HG03064 (cell line): ENCODE data around the gene MGAT5B.

Source experiments
- ATAC-seq: cut with Tn5 transposase; IDR thresholded peaks from one replicate; pipeline ENCODE4 v1.9.1; 2021; ENCODE audit warnings: low read depth; ENCODE audit not compliant: unreplicated experiment

Gene MGAT5B

DNA sequence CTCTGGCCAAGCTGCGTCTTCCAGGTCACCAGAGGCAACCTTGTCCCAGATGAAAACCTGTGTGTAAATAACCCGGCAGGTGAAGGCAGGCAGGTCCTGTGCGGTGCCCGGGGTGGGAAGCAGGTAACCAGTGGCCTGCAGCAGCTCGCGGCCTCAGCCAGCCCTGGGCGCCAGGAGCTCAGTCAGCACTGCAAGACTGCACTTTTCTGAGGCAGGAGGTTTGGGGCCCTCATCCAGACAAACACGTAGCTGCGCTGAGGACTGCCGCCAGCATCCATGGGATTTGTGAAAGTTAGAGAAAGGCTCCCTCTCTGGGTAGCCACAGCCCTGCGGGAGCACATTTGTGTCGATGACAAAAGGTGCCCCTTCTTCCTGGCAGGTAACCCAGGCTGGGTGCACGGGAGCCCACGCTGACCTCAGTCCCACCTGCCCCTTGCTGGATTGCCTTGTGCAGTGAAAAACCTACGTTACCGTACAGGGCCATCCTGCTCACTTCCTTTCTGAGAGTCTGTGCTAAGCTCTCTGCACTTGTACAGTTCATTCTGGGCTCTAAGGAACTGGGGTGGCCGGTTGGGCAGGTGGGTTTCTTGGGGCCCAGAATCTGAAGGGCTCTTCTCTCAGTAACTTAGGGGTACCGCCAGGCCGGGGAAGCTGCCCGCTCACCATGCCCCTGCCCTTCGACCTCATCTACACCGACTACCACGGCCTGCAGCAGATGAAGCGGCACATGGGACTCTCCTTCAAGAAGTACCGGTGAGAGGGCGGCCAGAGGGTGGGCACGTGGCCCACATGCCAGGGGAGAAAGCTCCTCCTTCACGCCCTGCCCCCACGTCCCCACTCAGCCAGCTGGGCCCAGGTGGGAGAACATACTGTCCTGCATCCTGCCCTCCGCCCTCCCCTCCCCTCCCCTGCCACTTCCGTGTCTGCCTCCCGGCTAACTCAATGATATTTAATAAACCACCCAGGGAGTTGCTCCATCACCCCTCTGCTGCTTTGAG lies 56.4 kb downstream of the MGAT5B start:
- ATAC-seq, result no peak

DNA sequence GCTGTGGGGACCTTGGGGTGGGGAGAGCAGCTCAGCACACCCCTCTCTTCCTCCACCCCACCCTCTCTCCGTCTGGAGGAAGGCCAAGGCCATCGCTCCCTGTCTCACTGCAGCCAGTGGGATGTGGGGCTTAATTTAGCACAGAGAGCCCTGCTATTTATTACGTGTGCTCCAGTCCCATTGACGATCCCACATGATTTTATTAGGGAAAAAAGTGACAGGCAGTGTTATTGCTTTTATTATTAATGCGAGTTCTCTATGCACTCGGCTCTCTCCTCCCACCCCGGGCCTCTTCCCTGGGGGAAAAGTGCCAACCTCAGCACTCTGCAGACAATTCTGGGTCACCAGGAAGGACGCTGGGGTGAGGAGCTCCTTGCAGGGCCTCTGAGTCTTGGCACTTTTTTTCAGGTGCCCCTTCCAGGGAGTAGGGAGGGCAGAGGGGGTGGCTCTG lies 57.3 kb downstream of the MGAT5B start:
- ATAC-seq, result no peak

DNA sequence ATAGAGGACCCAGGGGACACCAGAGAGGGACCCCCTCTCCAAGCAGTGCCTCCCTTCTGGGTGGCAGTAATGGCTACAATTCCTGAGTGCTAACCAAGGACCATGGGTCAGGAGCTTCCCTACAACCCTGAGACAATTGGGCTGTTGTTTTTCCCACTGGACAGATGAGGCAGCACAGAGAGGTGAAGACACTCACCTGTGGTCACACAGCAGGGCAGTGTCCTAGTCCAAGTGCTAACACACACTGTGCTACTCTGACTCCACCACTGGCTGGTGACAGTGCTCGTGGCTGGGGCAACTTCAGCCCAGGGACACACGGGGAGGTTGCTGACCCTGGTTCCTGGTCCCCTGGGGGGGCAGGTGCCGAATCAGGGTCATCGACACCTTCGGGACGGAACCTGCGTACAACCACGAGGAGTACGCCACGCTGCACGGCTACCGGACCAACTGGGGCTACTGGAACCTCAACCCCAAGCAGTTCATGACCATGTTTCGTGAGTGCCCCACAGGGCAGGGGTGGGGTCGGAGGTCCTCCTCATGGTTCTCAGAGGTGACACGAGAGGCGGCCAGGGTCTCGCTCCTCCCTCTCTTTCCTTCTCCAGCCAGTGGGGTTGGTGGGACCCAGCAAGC lies 58.1 kb downstream of the MGAT5B start:
- no peak for ATAC-seq

DNA sequence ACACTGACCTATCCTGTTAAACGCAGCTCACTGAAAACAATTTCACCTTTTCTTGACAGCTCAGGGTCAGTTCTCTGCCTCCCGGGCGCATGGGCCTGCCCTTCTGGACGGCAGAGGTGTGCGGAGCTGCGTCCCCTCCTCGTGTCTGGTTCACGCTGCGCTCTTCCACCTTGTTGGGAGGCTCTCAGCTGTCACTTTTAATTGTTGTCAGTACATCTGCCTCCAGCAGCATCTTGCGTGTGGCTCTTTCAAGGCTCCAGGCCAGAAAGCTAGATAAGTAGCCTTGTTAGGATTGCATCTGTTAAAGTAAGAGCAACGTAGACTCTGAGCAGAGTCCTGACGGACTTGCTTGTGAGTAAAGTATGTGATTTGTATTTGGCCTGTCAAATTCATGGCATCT lies 59.4 kb downstream of the MGAT5B start:
- ATAC-seq, result no peak

DNA sequence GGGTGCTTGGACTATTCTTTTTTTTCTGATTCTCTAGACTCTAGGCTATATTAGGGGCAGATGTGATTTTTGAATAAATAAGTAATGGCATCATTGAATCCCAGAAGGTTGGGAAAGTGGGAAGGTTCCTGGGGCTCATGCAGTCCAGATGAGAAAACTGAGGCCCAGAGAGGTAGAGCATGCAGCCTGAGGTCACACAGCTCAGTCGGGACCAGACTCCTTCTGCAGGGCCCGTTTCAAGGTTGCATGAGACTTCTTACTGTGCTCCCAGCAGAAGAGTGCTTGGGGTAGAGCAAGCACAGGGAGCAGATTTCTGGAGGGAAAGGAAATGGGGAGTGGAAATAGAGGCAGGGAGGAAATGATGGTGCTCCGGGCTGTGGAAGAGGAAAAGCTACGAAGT lies 59.8 kb downstream of the MGAT5B start:
- no peak for ATAC-seq

DNA sequence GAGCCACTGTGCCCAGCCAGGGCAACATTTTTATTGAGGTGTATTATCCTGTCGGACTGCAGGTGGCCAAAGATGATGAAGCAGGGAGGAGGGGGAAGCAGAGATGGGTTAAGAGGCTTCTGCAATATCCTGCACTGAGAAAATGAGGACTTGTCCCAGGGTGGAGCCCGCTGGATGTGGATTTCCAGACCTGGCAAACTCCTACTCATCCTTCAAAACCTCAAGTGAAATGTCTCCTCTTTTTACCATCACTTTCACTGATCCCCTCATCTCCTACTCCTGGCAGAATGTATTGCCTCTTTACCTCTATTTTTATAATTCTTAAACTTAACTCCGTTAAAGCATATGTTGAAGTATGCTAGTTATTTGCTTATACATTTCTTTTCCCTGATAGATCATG lies 60.9 kb downstream of the MGAT5B start:
- ATAC-seq, result no peak

GRCh38 chr17:76929601-76930000 lies 61.4 kb downstream of the MGAT5B start:
- ATAC-seq, result no peak

- ATAC-seq, result no peak
These were observed 61.9 kb downstream of the MGAT5B start for GRCh38 chr17:76930107-76930506.

GRCh38 chr17:76932402-76933333 lies 64.5 kb downstream of the MGAT5B start:
- ATAC-seq, result no peak

DNA sequence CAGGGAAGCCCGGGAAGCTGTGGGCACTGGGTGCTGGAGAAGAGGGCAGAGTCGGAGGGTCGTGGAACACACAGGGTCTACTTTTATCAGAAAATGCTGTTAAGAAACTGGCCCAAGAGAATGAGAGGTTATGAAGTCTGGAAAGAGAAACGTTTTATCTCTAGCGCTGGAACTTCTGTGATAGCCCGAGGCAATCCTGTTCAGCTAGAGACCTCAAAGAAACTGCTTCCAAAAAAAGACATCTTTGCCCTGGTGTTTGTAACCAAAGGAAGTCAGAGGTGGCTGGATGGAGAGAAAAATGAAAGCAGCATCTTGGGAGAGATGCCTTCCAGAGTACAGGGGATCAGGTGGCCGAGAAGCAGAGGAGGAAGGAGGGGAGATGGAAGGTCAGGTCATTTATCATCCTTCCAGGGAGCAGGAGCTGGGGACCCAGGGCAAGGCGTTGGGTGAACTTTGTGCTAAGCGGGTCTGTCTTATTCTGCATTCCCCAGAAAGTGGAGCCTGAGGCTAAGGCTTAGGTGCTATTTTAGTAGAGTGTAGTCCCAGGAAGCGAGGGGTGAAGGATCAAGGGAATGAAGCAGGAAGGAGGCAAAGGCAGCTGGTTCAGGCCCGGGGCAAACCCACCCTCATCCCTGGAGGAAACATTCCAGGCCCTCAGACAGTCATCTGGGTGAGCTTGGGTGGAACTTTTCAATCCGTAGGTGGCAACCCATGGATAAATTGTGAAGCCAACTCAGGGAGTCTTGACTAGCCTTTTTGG lies 66.5 kb downstream of the MGAT5B start:
- no peak for ATAC-seq

GRCh38 chr17:76935331-76935730 lies 67.1 kb downstream of the MGAT5B start:
- no peak for ATAC-seq

GRCh38 chr17:76937238-76937637 lies 69.0 kb downstream of the MGAT5B start:
- ATAC-seq, result no peak

GRCh38 chr17:76938009-76938408 lies 69.8 kb downstream of the MGAT5B start:
- ATAC-seq, result no peak

GRCh38 chr17:76940295-76940694 lies 72.1 kb downstream of the MGAT5B start:
- ATAC-seq, result no peak

DNA sequence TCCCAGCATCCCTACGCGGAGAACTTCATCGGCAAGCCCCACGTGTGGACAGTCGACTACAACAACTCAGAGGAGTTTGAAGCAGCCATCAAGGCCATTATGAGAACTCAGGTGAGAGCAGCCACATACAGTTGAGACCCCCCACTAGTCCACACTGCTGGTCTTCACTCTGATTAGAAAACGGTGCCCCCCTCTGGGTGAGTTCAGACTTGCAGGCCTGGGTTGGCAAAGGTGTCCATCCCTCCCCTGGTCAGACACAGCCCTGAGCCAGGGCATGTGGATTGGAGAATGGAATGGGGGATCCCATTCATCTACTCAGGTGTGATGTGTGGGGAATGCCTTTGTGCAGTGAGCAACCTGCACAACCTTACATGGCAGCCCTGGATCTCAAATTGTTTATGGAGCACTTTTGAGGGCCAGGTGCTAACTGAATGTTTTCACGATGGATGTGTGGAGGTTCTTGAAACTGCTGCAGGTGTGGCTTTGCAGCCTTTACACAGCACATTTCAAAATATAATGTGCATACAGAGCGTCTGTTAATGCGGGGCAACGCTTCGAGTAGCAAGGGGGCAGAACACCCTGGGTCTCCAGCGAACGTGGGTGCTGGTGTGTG lies 72.6 kb downstream of the MGAT5B start:
- ATAC-seq, result no peak

- no peak for ATAC-seq
These were observed 75.0 kb downstream of the MGAT5B start for GRCh38 chr17:76943202-76943601.

- ATAC-seq, result no peak
These were observed 75.6 kb downstream of the MGAT5B start for GRCh38 chr17:76943781-76944213.

DNA sequence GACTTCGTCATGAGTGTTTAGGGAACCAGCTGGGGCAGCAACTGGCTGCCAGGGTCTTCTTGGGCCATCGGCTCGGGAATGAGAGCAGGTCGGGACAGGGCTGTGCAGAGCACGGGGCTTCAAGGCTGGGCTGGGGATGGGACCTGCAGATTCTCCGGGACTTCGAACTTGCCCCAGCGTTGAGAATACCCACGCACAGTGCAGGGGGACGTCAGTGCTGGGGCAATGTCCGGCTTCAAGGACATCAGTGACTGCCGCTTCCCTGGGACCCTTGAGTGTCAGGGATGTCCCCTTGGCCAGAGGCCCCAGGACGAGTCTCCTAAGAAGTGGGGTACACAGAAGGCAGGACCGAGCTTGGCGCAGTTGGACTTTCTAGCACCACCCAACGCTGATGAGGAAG lies 76.3 kb downstream of the MGAT5B start:
- no peak for ATAC-seq

DNA sequence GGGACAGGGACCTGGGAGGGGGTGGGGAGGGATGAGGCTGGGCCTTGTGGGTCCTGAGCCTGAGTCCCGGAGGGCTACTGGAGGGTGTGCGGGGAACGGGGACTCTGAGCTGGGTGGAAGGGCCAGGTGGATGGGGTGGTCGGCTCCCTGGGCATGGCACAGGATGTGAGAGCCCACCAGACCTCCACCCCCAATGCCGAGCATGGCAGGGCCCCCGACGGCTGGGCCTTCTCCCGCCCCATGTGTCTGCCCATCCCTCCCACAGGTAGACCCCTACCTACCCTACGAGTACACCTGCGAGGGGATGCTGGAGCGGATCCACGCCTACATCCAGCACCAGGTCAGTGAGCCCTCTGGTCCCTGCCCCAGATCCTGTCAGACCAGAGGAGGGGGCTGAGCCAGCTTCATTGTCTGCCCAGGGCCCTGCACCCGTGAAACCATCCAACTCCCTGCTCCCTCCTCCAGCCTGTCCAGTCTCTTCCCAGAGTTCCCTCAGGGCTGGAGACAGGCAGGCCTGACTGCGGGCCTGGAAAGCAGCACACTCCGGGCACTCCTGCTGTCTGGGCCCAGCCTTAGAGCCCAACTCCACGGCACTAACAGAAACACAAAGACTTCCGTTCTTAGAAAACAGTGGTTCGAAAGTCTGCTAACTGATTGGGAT lies 78.0 kb downstream of the MGAT5B start:
- no peak for ATAC-seq
